Measurements from ENCODE around the gene PLEKHG1. TPM values are rescaled to one million over a fixed set of nuclear protein-coding genes. Genes with fewer than 3 reads are reported as not detected.
A peak's percentile ranks its signal among the peaks of the same experiment; 100 is the strongest.

PLEKHG1 gene
- total and polyA plus RNA-seq, 11 donors = 2.2 to 27.0 (median 11.3) TPM

- H3K27ac ChIP-seq = peak overlapping the region in 1 of 12 donors; percentile 10
- WGBS, 4 donors = 79 to 89% (median 84%) methylated on average over 6 of the region's 6 CpGs
- no peak for DNase-seq
- H3K36me3 ChIP-seq = no peaks in the 10 kb centered on the region
- no peak overlapping the region for H3K4me3 ChIP-seq
- no peaks in the 10 kb centered on the region for H3K27me3 ChIP-seq
- H3K9me3 ChIP-seq = no peaks in the 10 kb centered on the region
- TF ChIP-seq POLR2A (IDR thresholded peaks at IDR 0.05) (no peak), CTCF (IDR thresholded peaks at IDR 0.05) (no peak)
- H3K4me1 ChIP-seq = peaks cover 0 to 47% (median 15%) of the 10 kb centered on the region in 12 donors
- no peak for ATAC-seq
- intact Hi-C loops (cut with DNase I) = no loop called here
Measured at GRCh38 chr6:150628908-150629307, 29.2 kb downstream of the PLEKHG1 start.

GRCh38 chr6:150631283-150631983 lies 31.7 kb downstream of the PLEKHG1 start:
- WGBS, 4 donors = 82 to 90% (median 87%) methylated on average over 12 of the region's 12 CpGs
- Histone ChIP-seq H3K36me3 (no peaks in the 10 kb centered on the region), H3K27ac (no peak overlapping the region), H3K4me1 (peaks cover 0 to 65% (median 21%) of the 10 kb centered on the region in 12 donors), H3K4me3 (no peak overlapping the region), H3K27me3 (no peaks in the 10 kb centered on the region), H3K9me3 (no peaks in the 10 kb centered on the region)
- DNase-seq (no peak), ATAC-seq (peak in 1 of 4 donors; percentile 22)
- TF ChIP-seq POLR2A (IDR thresholded peaks at IDR 0.05) (no peak), CTCF (IDR thresholded peaks at IDR 0.05) (no peak)
- intact Hi-C loops (cut with DNase I) = no loop called here

- ATAC-seq = no peak
- no peak overlapping the region for H3K4me3 ChIP-seq
- WGBS, 4 donors = 82 to 91% (median 86%) methylated on average over 9 of the region's 9 CpGs
- DNase-seq = no peak
- intact Hi-C loops (cut with DNase I) = no loop called here
- no peaks in the 10 kb centered on the region for H3K27me3 ChIP-seq
- peaks cover 0 to 58% (median 16%) of the 10 kb centered on the region in 12 donors for H3K4me1 ChIP-seq
- TF ChIP-seq POLR2A (IDR thresholded peaks at IDR 0.05) = no peak
- no peak for TF ChIP-seq CTCF (IDR thresholded peaks at IDR 0.05)
- H3K27ac ChIP-seq = peak overlapping the region in 1 of 12 donors; percentile 63
- no peaks in the 10 kb centered on the region for H3K9me3 ChIP-seq
- H3K36me3 ChIP-seq = no peaks in the 10 kb centered on the region
Measured at GRCh38 chr6:150631984-150632642, 32.4 kb downstream of the PLEKHG1 start.

- peaks cover 0 to 50% (median 9%) of the 10 kb centered on the region in 12 donors for H3K4me1 ChIP-seq
- DNase-seq (no peak), ATAC-seq (peak in 1 of 4 donors; percentile 9)
- peak overlapping the region in 1 of 12 donors; percentile 27 for H3K4me3 ChIP-seq
- intact Hi-C loops (cut with DNase I) = no loop called here
- no peaks in the 10 kb centered on the region for H3K27me3 ChIP-seq
- WGBS, 4 donors = 76 to 86% (median 81%) methylated on average over 13 of the region's 13 CpGs
- H3K36me3 ChIP-seq = no peaks in the 10 kb centered on the region
- TF ChIP-seq POLR2A (IDR thresholded peaks at IDR 0.05) (no peak), CTCF (IDR thresholded peaks at IDR 0.05) (no peak)
- H3K27ac ChIP-seq = peak overlapping the region in 1 of 12 donors; percentile 63
- H3K9me3 ChIP-seq = no peaks in the 10 kb centered on the region
Measured at GRCh38 chr6:150632785-150633485, 33.2 kb downstream of the PLEKHG1 start.
